Suprapubic skin (tissue), 2 donors: Measurements from ENCODE around the gene NMNAT2.

Experiments used
- EP300 ChIP-seq: sonication (generic); formaldehyde crosslinking; IDR thresholded peaks from one replicate; pipeline ENCODE4 v1.6.1; 2017; ENCODE audit warnings: antibody characterized with exemption
- POLR2A ChIP-seq, 2 donors: fragments of 450-650 bp; IDR thresholded peaks; one replicate each; pipeline ENCODE4 v1.6.1; 2017; ENCODE audit warnings: antibody characterized with exemption in 2 of 2, mild to moderate bottlenecking in 2 of 2, moderate library complexity in 2 of 2

GRCh38 chr1:183283286-183283685 is 134.9 kb downstream of the NMNAT2 start:
- TF ChIP-seq EP300 = no peak
- TF ChIP-seq POLR2A (IDR thresholded peaks at IDR 0.05) = no peak
